ENCODE measurements around the gene UCN2. TPM values are rescaled to one million over a fixed set of nuclear protein-coding genes. Genes with fewer than 3 reads are reported as not detected.
"Not testable (repeated sequence)": the region's sequence is repeated elsewhere in the genome, so short reads cannot be mapped to it uniquely, and the experiment has no call there.

The UCN2 gene
- polyA plus RNA-seq, 2 donors, result 2.3 to 7.2 TPM

GRCh38 chr3:48532977-48533337 lies 30.6 kb downstream of the UCN2 start:
- H3K36me3 ChIP-seq (ENCODE audit: control insufficient read depth in 2 of 2, insufficient read depth in 2 of 2, low read length in 1 of 2), result peaks cover 5 to 12% of the 10 kb centered on the region in 2 donors

GRCh38 chr3:48532271-48532976 lies 31.2 kb downstream of the UCN2 start:
- Histone ChIP-seq H3K36me3 (ENCODE audit: control insufficient read depth in 2 of 2, insufficient read depth in 2 of 2, low read length in 1 of 2) (peaks cover 5 to 12% of the 10 kb centered on the region in 2 donors), H3K9me3 (ENCODE audit: control insufficient read depth in 2 of 2, insufficient read depth in 1 of 2, low read depth in 1 of 2, low read length in 1 of 2) (no peaks in the 10 kb centered on the region), H3K4me3 (ENCODE audit: low read depth in 1 of 2, low read length in 2 of 2) (no peak overlapping the region), H3K4me1 (ENCODE audit: control insufficient read depth in 2 of 2, insufficient read depth in 2 of 2, low read length in 1 of 2) (peaks cover 0 to 18% of the 10 kb centered on the region in 2 donors), H3K27ac (ENCODE audit: low read depth in 2 of 2, low read length in 1 of 2) (no peak overlapping the region), H3K27me3 (ENCODE audit: control insufficient read depth in 1 of 2, insufficient read depth in 2 of 2, low read length in 2 of 2) (no peaks in the 10 kb centered on the region)
- 88 to 91% methylated on average over 6 of the region's 6 CpGs for WGBS, 2 donors

More at GRCh38 chr3:48532977-48533337, 30.6 kb downstream of the UCN2 start:
- WGBS, 2 donors, result 85 to 90% methylated on average over 2 of the region's 2 CpGs
- Histone ChIP-seq H3K4me3 (ENCODE audit: low read depth in 1 of 2, low read length in 2 of 2) (no peak overlapping the region), H3K27ac (ENCODE audit: low read depth in 2 of 2, low read length in 1 of 2) (no peak overlapping the region), H3K9me3 (ENCODE audit: control insufficient read depth in 2 of 2, insufficient read depth in 1 of 2, low read depth in 1 of 2, low read length in 1 of 2) (no peaks in the 10 kb centered on the region), H3K4me1 (ENCODE audit: control insufficient read depth in 2 of 2, insufficient read depth in 2 of 2, low read length in 1 of 2) (peaks cover 0 to 18% of the 10 kb centered on the region in 2 donors), H3K27me3 (ENCODE audit: control insufficient read depth in 1 of 2, insufficient read depth in 2 of 2, low read length in 2 of 2) (no peaks in the 10 kb centered on the region)

- not testable (repeated sequence) for H3K9me3 ChIP-seq (ENCODE audit: control insufficient read depth in 2 of 2, insufficient read depth in 1 of 2, low read depth in 1 of 2, low read length in 1 of 2); H3K36me3 ChIP-seq (ENCODE audit: control insufficient read depth in 2 of 2, insufficient read depth in 2 of 2, low read length in 1 of 2); H3K27me3 ChIP-seq (ENCODE audit: control insufficient read depth in 1 of 2, insufficient read depth in 2 of 2, low read length in 2 of 2); H3K27ac ChIP-seq (ENCODE audit: low read depth in 2 of 2, low read length in 1 of 2); H3K4me3 ChIP-seq (ENCODE audit: low read depth in 1 of 2, low read length in 2 of 2); H3K4me1 ChIP-seq (ENCODE audit: control insufficient read depth in 2 of 2, insufficient read depth in 2 of 2, low read length in 1 of 2)
- 96 to 97% methylated on average over 4 of the region's 4 CpGs for WGBS, 2 donors
Measured at GRCh38 chr3:48530701-48531100, 32.9 kb downstream of the UCN2 start.

DNA sequence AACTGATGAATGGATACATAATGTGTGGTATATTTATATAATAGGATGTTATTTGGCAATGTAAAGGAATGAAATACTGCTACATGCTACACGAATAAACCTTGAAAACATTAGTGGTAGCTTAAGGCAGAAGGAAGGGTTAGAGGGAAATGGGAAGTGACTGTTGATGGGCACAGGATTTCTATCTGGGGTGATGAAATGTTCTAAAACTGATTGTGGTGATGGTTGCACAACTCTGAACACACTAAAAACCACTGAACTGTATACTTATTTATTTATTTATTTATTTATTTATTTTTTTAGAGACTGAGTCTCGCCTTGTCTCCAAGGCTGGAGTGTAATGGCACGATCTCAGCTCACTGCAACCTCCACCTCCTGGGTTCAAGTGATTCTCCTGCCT lies 34.8 kb downstream of the UCN2 start:
- Histone ChIP-seq H3K27me3 (ENCODE audit: control insufficient read depth in 1 of 2, insufficient read depth in 2 of 2, low read length in 2 of 2) (no peaks in the 10 kb centered on the region), H3K4me1 (ENCODE audit: control insufficient read depth in 2 of 2, insufficient read depth in 2 of 2, low read length in 1 of 2) (no peaks in the 10 kb centered on the region), H3K4me3 (ENCODE audit: low read depth in 1 of 2, low read length in 2 of 2) (no peak overlapping the region), H3K9me3 (ENCODE audit: control insufficient read depth in 2 of 2, insufficient read depth in 1 of 2, low read depth in 1 of 2, low read length in 1 of 2) (no peaks in the 10 kb centered on the region), H3K27ac (ENCODE audit: low read depth in 2 of 2, low read length in 1 of 2) (no peak overlapping the region), H3K36me3 (ENCODE audit: control insufficient read depth in 2 of 2, insufficient read depth in 2 of 2, low read length in 1 of 2) (no peaks in the 10 kb centered on the region)
- 80 to 90% methylated on average over 3 of the region's 3 CpGs for WGBS, 2 donors

DNA sequence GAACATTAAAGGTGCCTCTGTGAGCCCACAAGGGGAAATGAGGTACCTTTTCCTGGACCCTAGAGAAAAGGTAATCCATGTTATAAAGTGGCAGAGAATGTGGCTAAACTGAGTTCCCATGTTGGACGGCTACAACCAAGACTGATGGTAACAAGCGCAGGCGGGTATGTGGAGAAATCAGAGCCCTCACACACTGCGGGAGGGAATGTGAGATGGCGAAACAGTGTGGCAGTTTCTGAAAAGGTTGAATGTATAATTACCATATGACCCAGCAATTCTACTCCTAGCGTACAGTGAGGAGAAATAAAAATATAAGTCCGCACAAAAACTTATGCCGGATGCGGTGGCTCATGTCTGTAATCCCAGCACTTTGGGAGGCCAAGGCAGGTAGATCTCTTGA lies 35.5 kb downstream of the UCN2 start:
- no peak overlapping the region for H3K4me3 ChIP-seq (ENCODE audit: low read depth in 1 of 2, low read length in 2 of 2)
- H3K27ac ChIP-seq (ENCODE audit: low read depth in 2 of 2, low read length in 1 of 2), result no peak overlapping the region
- no peaks in the 10 kb centered on the region for H3K9me3 ChIP-seq (ENCODE audit: control insufficient read depth in 2 of 2, insufficient read depth in 1 of 2, low read depth in 1 of 2, low read length in 1 of 2)
- 92 to 97% methylated on average over 9 of the region's 9 CpGs for WGBS, 2 donors
- H3K36me3 ChIP-seq (ENCODE audit: control insufficient read depth in 2 of 2, insufficient read depth in 2 of 2, low read length in 1 of 2), result peaks cover 0 to 2% of the 10 kb centered on the region in 2 donors
- H3K4me1 ChIP-seq (ENCODE audit: control insufficient read depth in 2 of 2, insufficient read depth in 2 of 2, low read length in 1 of 2), result no peaks in the 10 kb centered on the region
- no peaks in the 10 kb centered on the region for H3K27me3 ChIP-seq (ENCODE audit: control insufficient read depth in 1 of 2, insufficient read depth in 2 of 2, low read length in 2 of 2)

DNA sequence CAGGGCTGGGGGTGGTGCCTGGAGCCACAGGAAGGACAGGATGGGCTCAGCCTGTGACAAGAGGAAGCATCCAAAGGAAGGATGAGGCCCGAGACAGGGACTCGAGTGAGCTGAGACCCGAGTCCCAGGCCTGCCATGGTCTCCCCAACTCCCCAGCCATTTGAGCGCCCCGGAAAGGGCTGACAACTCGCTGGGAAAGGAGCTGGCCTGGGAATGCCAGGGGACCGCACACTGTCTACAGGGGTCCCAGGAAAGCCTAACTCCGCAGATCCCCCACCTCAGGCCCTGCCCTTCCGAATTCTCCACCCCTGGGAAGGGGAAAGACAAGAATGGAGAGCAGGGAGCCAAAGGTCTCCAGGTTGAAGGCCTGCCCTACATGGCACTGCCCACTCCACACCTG lies 38.6 kb downstream of the UCN2 start:
- no peak overlapping the region for H3K27ac ChIP-seq (ENCODE audit: low read depth in 2 of 2, low read length in 1 of 2)
- H3K9me3 ChIP-seq (ENCODE audit: control insufficient read depth in 2 of 2, insufficient read depth in 1 of 2, low read depth in 1 of 2, low read length in 1 of 2), result no peaks in the 10 kb centered on the region
- H3K36me3 ChIP-seq (ENCODE audit: control insufficient read depth in 2 of 2, insufficient read depth in 2 of 2, low read length in 1 of 2), result peaks cover 0 to 4% of the 10 kb centered on the region in 2 donors
- H3K4me1 ChIP-seq (ENCODE audit: control insufficient read depth in 2 of 2, insufficient read depth in 2 of 2, low read length in 1 of 2), result no peaks in the 10 kb centered on the region
- 87 to 90% methylated on average over 9 of the region's 9 CpGs for WGBS, 2 donors
- no peak overlapping the region for H3K4me3 ChIP-seq (ENCODE audit: low read depth in 1 of 2, low read length in 2 of 2)
- no peaks in the 10 kb centered on the region for H3K27me3 ChIP-seq (ENCODE audit: control insufficient read depth in 1 of 2, insufficient read depth in 2 of 2, low read length in 2 of 2)

DNA sequence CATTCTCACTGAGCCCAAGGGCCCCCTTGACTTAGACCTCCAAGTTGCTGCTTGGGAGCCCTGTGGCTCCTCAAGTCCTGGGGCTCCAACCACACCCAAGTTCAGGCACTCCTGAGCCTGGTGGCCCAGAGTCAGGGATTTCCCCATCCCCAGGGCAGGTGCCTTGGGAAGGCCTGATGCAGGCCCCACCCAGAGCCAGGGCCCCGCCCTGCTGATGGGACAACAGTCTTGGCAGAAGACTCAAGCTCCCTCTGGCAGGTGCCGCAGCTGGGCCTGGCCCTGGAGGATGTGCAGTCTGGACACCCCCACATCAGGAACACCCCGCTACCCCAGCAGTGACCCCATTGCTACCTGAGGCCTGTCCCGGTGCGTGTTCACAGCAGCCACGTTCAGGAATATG lies 41.9 kb downstream of the UCN2 start:
- Histone ChIP-seq H3K36me3 (ENCODE audit: control insufficient read depth in 2 of 2, insufficient read depth in 2 of 2, low read length in 1 of 2) (peaks cover 5 to 11% of the 10 kb centered on the region in 2 donors), H3K4me3 (ENCODE audit: low read depth in 1 of 2, low read length in 2 of 2) (no peak overlapping the region), H3K4me1 (ENCODE audit: control insufficient read depth in 2 of 2, insufficient read depth in 2 of 2, low read length in 1 of 2) (peaks cover 0 to 3% of the 10 kb centered on the region in 2 donors), H3K9me3 (ENCODE audit: control insufficient read depth in 2 of 2, insufficient read depth in 1 of 2, low read depth in 1 of 2, low read length in 1 of 2) (no peaks in the 10 kb centered on the region), H3K27me3 (ENCODE audit: control insufficient read depth in 1 of 2, insufficient read depth in 2 of 2, low read length in 2 of 2) (no peaks in the 10 kb centered on the region), H3K27ac (ENCODE audit: low read depth in 2 of 2, low read length in 1 of 2) (no peak overlapping the region)
- 81 to 84% methylated on average over 6 of the region's 6 CpGs for WGBS, 2 donors

DNA sequence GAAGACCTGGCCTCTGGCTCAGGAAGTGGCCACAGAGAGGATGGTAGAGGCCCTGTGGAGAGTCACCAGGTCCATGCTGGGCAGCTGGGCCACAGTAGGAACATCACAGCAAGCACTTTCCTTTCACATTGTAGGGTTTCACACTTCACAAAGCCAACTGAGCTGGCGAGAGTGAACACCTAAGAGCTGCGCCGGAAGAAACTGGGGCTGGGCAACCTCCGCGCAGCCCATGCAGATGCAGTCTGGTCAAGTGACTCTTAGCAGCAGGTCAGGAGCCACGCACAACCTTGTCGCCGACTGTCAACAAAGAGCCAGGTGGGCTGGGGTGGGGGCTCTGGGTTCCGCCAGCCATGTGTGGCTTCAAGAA lies 44.3 kb downstream of the UCN2 start:
- peaks cover 5 to 11% of the 10 kb centered on the region in 2 donors for H3K36me3 ChIP-seq (ENCODE audit: control insufficient read depth in 2 of 2, insufficient read depth in 2 of 2, low read length in 1 of 2)

GRCh38 chr3:48518638-48519276 lies 44.8 kb downstream of the UCN2 start:
- Histone ChIP-seq H3K9me3 (ENCODE audit: control insufficient read depth in 2 of 2, insufficient read depth in 1 of 2, low read depth in 1 of 2, low read length in 1 of 2) (no peaks in the 10 kb centered on the region), H3K4me1 (ENCODE audit: control insufficient read depth in 2 of 2, insufficient read depth in 2 of 2, low read length in 1 of 2) (peaks cover 0 to 6% of the 10 kb centered on the region in 2 donors), H3K27ac (ENCODE audit: low read depth in 2 of 2, low read length in 1 of 2) (no peak overlapping the region), H3K4me3 (ENCODE audit: low read depth in 1 of 2, low read length in 2 of 2) (no peak overlapping the region), H3K27me3 (ENCODE audit: control insufficient read depth in 1 of 2, insufficient read depth in 2 of 2, low read length in 2 of 2) (no peaks in the 10 kb centered on the region), H3K36me3 (ENCODE audit: control insufficient read depth in 2 of 2, insufficient read depth in 2 of 2, low read length in 1 of 2) (peaks cover 5 to 11% of the 10 kb centered on the region in 2 donors)
- 70 to 75% methylated on average over 12 of the region's 12 CpGs for WGBS, 2 donors

More for the DNA sequence above, 44.3 kb downstream of the UCN2 start:
- 97% methylated on average over 9 of the region's 9 CpGs for WGBS, 2 donors
- Histone ChIP-seq H3K4me3 (ENCODE audit: low read depth in 1 of 2, low read length in 2 of 2) (no peak overlapping the region), H3K9me3 (ENCODE audit: control insufficient read depth in 2 of 2, insufficient read depth in 1 of 2, low read depth in 1 of 2, low read length in 1 of 2) (no peaks in the 10 kb centered on the region), H3K27me3 (ENCODE audit: control insufficient read depth in 1 of 2, insufficient read depth in 2 of 2, low read length in 2 of 2) (no peaks in the 10 kb centered on the region), H3K4me1 (ENCODE audit: control insufficient read depth in 2 of 2, insufficient read depth in 2 of 2, low read length in 1 of 2) (peaks cover 0 to 6% of the 10 kb centered on the region in 2 donors), H3K27ac (ENCODE audit: low read depth in 2 of 2, low read length in 1 of 2) (no peak overlapping the region)

DNA sequence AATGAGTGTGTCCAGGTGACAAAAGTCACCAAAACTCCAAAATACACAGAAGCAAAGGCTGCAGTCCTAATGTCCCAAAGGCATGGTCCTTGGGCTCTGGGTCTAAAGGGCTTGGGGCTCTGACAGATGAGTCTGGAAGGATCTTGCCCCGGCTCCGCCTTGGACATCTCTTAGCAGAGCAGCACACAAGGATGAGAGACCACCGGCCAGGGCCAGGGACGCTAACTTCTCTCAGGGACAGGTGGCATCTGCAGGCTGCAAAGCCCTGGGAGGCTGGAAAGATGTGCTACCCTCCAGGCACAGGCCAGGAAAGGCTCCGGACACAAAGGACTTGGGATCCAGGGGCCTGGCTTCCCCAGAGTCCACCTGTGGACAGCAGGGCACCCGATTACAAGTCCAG lies 45.5 kb downstream of the UCN2 start:
- 92% methylated on average over 6 of the region's 6 CpGs for WGBS, 2 donors
- no peak overlapping the region for H3K27ac ChIP-seq (ENCODE audit: low read depth in 2 of 2, low read length in 1 of 2)
- H3K4me3 ChIP-seq (ENCODE audit: low read depth in 1 of 2, low read length in 2 of 2), result no peak overlapping the region

More for the DNA sequence above, 45.5 kb downstream of the UCN2 start:
- no peaks in the 10 kb centered on the region for H3K27me3 ChIP-seq (ENCODE audit: control insufficient read depth in 1 of 2, insufficient read depth in 2 of 2, low read length in 2 of 2)
- H3K36me3 ChIP-seq (ENCODE audit: control insufficient read depth in 2 of 2, insufficient read depth in 2 of 2, low read length in 1 of 2), result peaks cover 5 to 9% of the 10 kb centered on the region in 2 donors
- H3K9me3 ChIP-seq (ENCODE audit: control insufficient read depth in 2 of 2, insufficient read depth in 1 of 2, low read depth in 1 of 2, low read length in 1 of 2), result no peaks in the 10 kb centered on the region
- H3K4me1 ChIP-seq (ENCODE audit: control insufficient read depth in 2 of 2, insufficient read depth in 2 of 2, low read length in 1 of 2), result peaks cover 0 to 6% of the 10 kb centered on the region in 2 donors

Measured in esophagus (tissue), 2 donors.